CD14-positive monocyte (primary cell): ENCODE data around the gene PSTPIP1. TPM values are rescaled to one million over a fixed set of nuclear protein-coding genes. Genes with fewer than 3 reads are reported as not detected.

Experiments
- DNase-seq, 3 donors: peaks; one replicate each; pipeline ENCODE4 v3.0.0-alpha.2; 2011 to 2022
- H2AFZ ChIP-seq: 2 replicates; pipeline ENCODE4 v1.6.0; 2012; ENCODE audit warnings: mild to moderate bottlenecking, low read depth, low read length, inconsistent platforms; ENCODE audit not compliant: insufficient read depth, poor library complexity, severe bottlenecking
- H3K27ac ChIP-seq, 2 donors: 1 replicate in 1 of 2; 2 replicates in 1 of 2; pipeline ENCODE4 v1.5.1; 2012 to 2013; ENCODE audit warnings: low read length in 2 of 2, control low read depth in 1 of 2, inconsistent platforms in 1 of 2, low read depth in 1 of 2, mild to moderate bottlenecking in 1 of 2
- H3K27me3 ChIP-seq, 2 donors: one replicate each; pipeline versions ENCODE4 v1.6.0 to v1.6.1; 2011 to 2013; ENCODE audit warnings: low read length in 2 of 2; ENCODE audit not compliant: control insufficient read depth in 2 of 2, insufficient read depth in 2 of 2
- H3K36me3 ChIP-seq, 2 donors: replicated peaks in 1 of 2; 1 replicate in 1 of 2; 2 replicates in 1 of 2; pipeline versions ENCODE4 v1.5.1 to v1.6.1; 2012 to 2013; ENCODE audit warnings: low read length in 2 of 2, control low read depth in 1 of 2, inconsistent platforms in 1 of 2, mild to moderate bottlenecking in 1 of 2; ENCODE audit not compliant: insufficient read depth in 2 of 2, control insufficient read depth in 1 of 2
- H3K4me1 ChIP-seq, 2 donors: 1 replicate in 1 of 2; 2 replicates in 1 of 2; pipeline versions ENCODE4 v1.5.1 to v1.6.1; 2012 to 2013; ENCODE audit warnings: low read length in 2 of 2, control low read depth in 1 of 2, inconsistent platforms in 1 of 2, mild to moderate bottlenecking in 1 of 2, moderate library complexity in 1 of 2; ENCODE audit not compliant: insufficient read depth in 2 of 2, control insufficient read depth in 1 of 2
- H3K4me2 ChIP-seq: replicated peaks from 2 replicates; pipeline ENCODE3; 2012; ENCODE audit warnings: low read length, moderate library complexity, mild to moderate bottlenecking; ENCODE audit not compliant: poor library complexity, severe bottlenecking; ENCODE audit errors: extremely low read depth
- H3K4me3 ChIP-seq, 3 experiments: fragments of 200-600 bp in 1 of 3; sonication (generic) in 1 of 3; replicated peaks in 1 of 3; 1 replicate in 2 of 3; 2 replicates in 1 of 3; pipeline ENCODE4 v1.5.1; 2011 to 2013; ENCODE audit warnings: low read length in 3 of 3, mild to moderate bottlenecking in 3 of 3, control low read depth in 2 of 3, low read depth in 2 of 3, inconsistent platforms in 1 of 3, moderate library complexity in 1 of 3
- H3K79me2 ChIP-seq: 2 replicates; pipeline ENCODE4 v1.6.0; 2012; ENCODE audit warnings: mild to moderate bottlenecking, control low read depth, inconsistent platforms, low read length, moderate library complexity; ENCODE audit not compliant: insufficient read depth
- H3K9ac ChIP-seq: 2 replicates; pipeline ENCODE4 v1.6.0; 2017; ENCODE audit warnings: low read length, mild to moderate bottlenecking; ENCODE audit not compliant: insufficient read depth, poor library complexity, severe bottlenecking
- H3K9me3 ChIP-seq, 2 donors: replicated peaks in 1 of 2; 1 replicate in 1 of 2; 2 replicates in 1 of 2; pipeline versions ENCODE4 v1.5.1 to v1.6.1; 2012 to 2013; ENCODE audit warnings: low read length in 2 of 2, control low read depth in 1 of 2; ENCODE audit not compliant: control insufficient read depth in 1 of 2, insufficient read depth in 1 of 2
- H4K20me1 ChIP-seq: 2 replicates; pipeline ENCODE4 v1.6.0; 2012; ENCODE audit warnings: mild to moderate bottlenecking, low read length, control low read depth, moderate library complexity; ENCODE audit not compliant: insufficient read depth
- H3K27ac Mint-ChIP-seq, 7 donors: one replicate each; pipeline ENCODE4 v1.8.0; 2020; ENCODE audit warnings: mild to moderate bottlenecking in 7 of 7, mixed read lengths in 7 of 7, moderate library complexity in 6 of 7, inconsistent platforms in 2 of 7
- H3K27me3 Mint-ChIP-seq, 3 donors: one replicate each; pipeline ENCODE4 v1.8.0; 2021 to 2022; ENCODE audit warnings: low read depth in 3 of 3, mild to moderate bottlenecking in 3 of 3, mixed read lengths in 3 of 3, moderate library complexity in 3 of 3, inconsistent platforms in 1 of 3
- H3K36me3 Mint-ChIP-seq, 2 donors: one replicate each; pipeline ENCODE4 v1.8.0; 2020; ENCODE audit warnings: mixed read lengths in 2 of 2, inconsistent platforms in 1 of 2, mild to moderate bottlenecking in 1 of 2
- H3K4me1 Mint-ChIP-seq: one replicate; pipeline ENCODE4 v1.8.0; 2020; ENCODE audit warnings: mild to moderate bottlenecking, mixed read lengths
- H3K4me3 Mint-ChIP-seq, 2 donors: one replicate each; pipeline ENCODE4 v1.8.0; 2020; ENCODE audit warnings: mild to moderate bottlenecking in 2 of 2, mixed read lengths in 2 of 2, moderate library complexity in 1 of 2
- H3K9me3 Mint-ChIP-seq, 7 donors: one replicate each; pipeline ENCODE4 v1.8.0; 2020 to 2022; ENCODE audit warnings: mixed read lengths in 7 of 7, mild to moderate bottlenecking in 6 of 7, moderate library complexity in 6 of 7, inconsistent platforms in 2 of 7
- CTCF ChIP-seq: fragments of 200-600 bp; IDR thresholded peaks from one replicate; pipeline ENCODE4 v1.8.0; 2022; ENCODE audit warnings: antibody characterized with exemption, mild to moderate bottlenecking
- WGBS: methylation state at CpG from one replicate; pipeline ENCODE4 v1.1.5; 2013; ENCODE audit warnings: missing lambda C conversion rate; ENCODE audit not compliant: insufficient coverage; 5-methylcytosine and 5-hydroxymethylcytosine counted together
- intact Hi-C, 2 donors: fragments of 100-400 bp; cut with micrococcal nuclease; formaldehyde crosslinking; loops; one replicate each; pipeline versions ENCODE4 v1.15.0 to v1.15.1; 2023
- polyA plus RNA-seq, 3 donors: library from polyadenylated mRNA; depleted of rRNA in 1 of 3; unstranded in 2 of 3; stranded (reverse) in 1 of 3; fragments of 300-500 nt in 2 of 3; fragments of >200 nt in 1 of 3; fragmentation: Illumina TruSeq in 2 of 3; gene quantifications; 1 replicate in 2 of 3; 2 replicates in 1 of 3; pipeline ENCODE4 v1.2.3, GENCODE V29; 2012 to 2021

The PSTPIP1 gene
- polyA plus RNA-seq, 3 donors: 85.9 to 183 (median 86.8) TPM

GRCh38 chr15:76967067-76967466, 27.9 kb upstream of the PSTPIP1 start:
- WGBS: 60% methylated on average over 1 of the region's 4 CpGs
- Mint-ChIP-seq H3K36me3 (no peaks in the 10 kb centered on the region), H3K27ac (no peak overlapping the region), H3K27me3 (peaks cover 1 to 12% (median 8%) of the 10 kb centered on the region in 3 donors), H3K4me1 (no peaks in the 10 kb centered on the region), H3K4me3 (no peak overlapping the region), H3K9me3 (no peaks in the 10 kb centered on the region)
- H4K20me1 ChIP-seq: no peaks in the 10 kb centered on the region
- no peaks in the 10 kb centered on the region for H3K9me3 ChIP-seq
- intact Hi-C loops: no loop called here
- DNase-seq: no peak
- no peak overlapping the region for H3K9ac ChIP-seq
- TF ChIP-seq CTCF: no peak
- no peak overlapping the region for H3K27ac ChIP-seq
- H3K79me2 ChIP-seq: no peaks in the 10 kb centered on the region
- no peak overlapping the region for H3K4me3 ChIP-seq
- H3K4me1 ChIP-seq: no peaks in the 10 kb centered on the region
- no peaks in the 10 kb centered on the region for H3K36me3 ChIP-seq
- no peaks in the 10 kb centered on the region for H3K27me3 ChIP-seq
- H2AFZ ChIP-seq: no peak overlapping the region
- H3K4me2 ChIP-seq: no peak overlapping the region

DNA sequence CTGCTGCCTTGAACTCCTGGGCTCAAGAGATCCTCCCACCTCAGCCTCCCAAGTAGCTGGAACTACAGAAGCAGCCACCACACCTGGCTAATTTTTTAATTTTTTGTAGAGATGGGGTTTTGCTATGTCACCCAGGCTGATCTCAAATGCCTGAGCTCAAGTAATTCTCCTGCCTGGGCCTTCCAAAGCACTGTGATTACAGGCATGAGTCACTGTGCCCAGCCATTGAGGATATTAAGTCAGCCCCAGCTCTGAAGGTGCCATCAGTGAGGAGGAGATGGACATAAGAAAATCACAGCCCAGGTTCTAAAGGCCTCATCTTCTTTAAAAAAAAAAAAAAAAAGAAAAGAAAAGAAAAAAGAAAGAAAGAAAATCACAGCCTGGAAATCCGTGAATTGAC, 26.6 kb upstream of the PSTPIP1 start:
- Histone ChIP-seq H3K4me3 (no peak overlapping the region), H3K4me2 (no peak overlapping the region), H3K9me3 (no peaks in the 10 kb centered on the region), H3K4me1 (peaks cover 0 to under 1% of the 10 kb centered on the region in 2 donors), H3K79me2 (no peaks in the 10 kb centered on the region), H3K27ac (no peak overlapping the region), H3K36me3 (no peaks in the 10 kb centered on the region), H4K20me1 (peaks cover 4% of the 10 kb centered on the region), H3K9ac (no peak overlapping the region), H2AFZ (no peak overlapping the region), H3K27me3 (no peaks in the 10 kb centered on the region)
- peak overlapping the region in 1 of 7 donors; percentile 59 for H3K27ac Mint-ChIP-seq
- H3K36me3 Mint-ChIP-seq: no peaks in the 10 kb centered on the region
- no peaks in the 10 kb centered on the region for H3K9me3 Mint-ChIP-seq
- no peak for DNase-seq
- no peaks in the 10 kb centered on the region for H3K4me1 Mint-ChIP-seq
- intact Hi-C loops: no loop called here
- peaks cover 1 to 12% (median 8%) of the 10 kb centered on the region in 3 donors for H3K27me3 Mint-ChIP-seq
- 83% methylated on average over 1 of the region's 1 CpG for WGBS
- TF ChIP-seq CTCF: no peak
- H3K4me3 Mint-ChIP-seq: no peak overlapping the region
